Astrocyte of the cerebellum (primary cell): ENCODE results near the gene PCAT6.

Experiments used
- DNase-seq: peaks from one replicate; pipeline ENCODE4 v3.0.0-alpha.2; 2011; ENCODE audit warnings: low read depth
- H3K4me3 ChIP-seq: 2 replicates; pipeline ENCODE4 v1.5.1; 2011; ENCODE audit warnings: mild to moderate bottlenecking, low read depth, low read length, moderate library complexity
- in situ Hi-C: cut with HindIII; loops from 2 replicates; pipeline ENCODE4 v1.10.0; 2017; ENCODE audit warnings: low sequenced_read_pairs
- TF ChIP-seq, protein P1 (sequence below): IDR thresholded peaks from 2 replicates; pipeline ENCODE4 v1.5.1; 2012; ENCODE audit warnings: low read length, low read depth, moderate library complexity, mild to moderate bottlenecking; ENCODE audit errors: missing control alignments

The PCAT6 gene

GRCh38 chr1:202857136-202857610 lies 46.4 kb downstream of the PCAT6 start:
- DNase-seq = no peak
- no peak overlapping the region for H3K4me3 ChIP-seq
- in situ Hi-C loops = loop anchor here (5.0 kb wide), 1 partner anchor 35 kb away; no protein-coding TSS in a partner anchor
- TF ChIP-seq, protein P1, sequence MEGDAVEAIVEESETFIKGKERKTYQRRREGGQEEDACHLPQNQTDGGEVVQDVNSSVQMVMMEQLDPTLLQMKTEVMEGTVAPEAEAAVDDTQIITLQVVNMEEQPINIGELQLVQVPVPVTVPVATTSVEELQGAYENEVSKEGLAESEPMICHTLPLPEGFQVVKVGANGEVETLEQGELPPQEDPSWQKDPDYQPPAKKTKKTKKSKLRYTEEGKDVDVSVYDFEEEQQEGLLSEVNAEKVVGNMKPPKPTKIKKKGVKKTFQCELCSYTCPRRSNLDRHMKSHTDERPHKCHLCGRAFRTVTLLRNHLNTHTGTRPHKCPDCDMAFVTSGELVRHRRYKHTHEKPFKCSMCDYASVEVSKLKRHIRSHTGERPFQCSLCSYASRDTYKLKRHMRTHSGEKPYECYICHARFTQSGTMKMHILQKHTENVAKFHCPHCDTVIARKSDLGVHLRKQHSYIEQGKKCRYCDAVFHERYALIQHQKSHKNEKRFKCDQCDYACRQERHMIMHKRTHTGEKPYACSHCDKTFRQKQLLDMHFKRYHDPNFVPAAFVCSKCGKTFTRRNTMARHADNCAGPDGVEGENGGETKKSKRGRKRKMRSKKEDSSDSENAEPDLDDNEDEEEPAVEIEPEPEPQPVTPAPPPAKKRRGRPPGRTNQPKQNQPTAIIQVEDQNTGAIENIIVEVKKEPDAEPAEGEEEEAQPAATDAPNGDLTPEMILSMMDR = no peak

GRCh38 chr1:202858331-202858730 lies 47.6 kb downstream of the PCAT6 start:
- in situ Hi-C loops = loop anchor here (5.0 kb wide), 1 partner anchor 36 kb away; no protein-coding TSS in a partner anchor
- H3K4me3 ChIP-seq = no peak overlapping the region
- TF ChIP-seq, protein P1 = no peak
- no peak for DNase-seq

DNA sequence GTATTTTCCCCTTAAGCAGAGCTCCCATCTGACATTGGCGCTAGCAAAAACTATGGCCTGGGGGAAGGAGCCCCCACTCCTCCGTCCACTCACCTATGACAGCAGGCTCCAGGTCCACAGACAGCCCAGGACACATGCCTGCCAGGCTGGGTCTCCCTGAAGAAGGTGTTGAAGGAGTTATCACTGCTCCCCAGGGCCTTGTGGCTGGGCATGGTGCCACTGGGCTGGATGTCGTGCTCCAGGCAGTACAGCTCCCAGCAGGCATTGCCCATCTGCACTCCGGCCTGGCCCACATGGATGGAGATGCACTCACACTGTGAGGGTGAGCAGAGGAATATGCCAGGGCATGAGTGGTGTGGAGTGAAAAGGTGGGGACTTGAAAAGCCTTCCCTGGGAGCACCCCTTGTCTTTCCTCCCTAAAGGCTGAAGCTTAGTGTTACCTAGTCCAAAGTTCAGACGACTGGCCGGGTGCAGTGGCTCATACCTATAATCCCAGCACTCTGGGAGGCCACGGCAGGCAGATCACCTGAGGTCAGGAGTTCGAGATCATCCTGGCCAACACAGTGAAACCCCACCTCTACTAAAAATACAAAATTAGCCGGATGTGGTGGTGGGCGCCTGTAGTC lies 48.1 kb downstream of the PCAT6 start:
- in situ Hi-C loops = loop anchor here (5.0 kb wide), 1 partner anchor 37 kb away; no protein-coding TSS in a partner anchor
- no peak for DNase-seq
- no peak overlapping the region for H3K4me3 ChIP-seq
- TF ChIP-seq, protein P1 = no peak

- no peak for DNase-seq
- TF ChIP-seq, protein P1 = no peak
- peak overlapping the region; percentile 60 for H3K4me3 ChIP-seq
- in situ Hi-C loops = no loop called here
These were observed 50.1 kb downstream of the PCAT6 start for GRCh38 chr1:202860744-202861419.
